ENCODE results near the gene SNX25.
A peak's percentile ranks its signal among the peaks of the same experiment; 100 is the strongest.

Gene SNX25

GRCh38 chr4:185381288-185382196 is 172.1 kb downstream of the SNX25 start:
- TF ChIP-seq CTCF (IDR thresholded peaks at IDR 0.05; ENCODE audit: low read depth, low read length), result no peak
- no peak overlapping the region for H3K4me3 ChIP-seq (replicated peaks in 1 of 2; ENCODE audit: low read depth in 2 of 2, low read length in 2 of 2)

DNA sequence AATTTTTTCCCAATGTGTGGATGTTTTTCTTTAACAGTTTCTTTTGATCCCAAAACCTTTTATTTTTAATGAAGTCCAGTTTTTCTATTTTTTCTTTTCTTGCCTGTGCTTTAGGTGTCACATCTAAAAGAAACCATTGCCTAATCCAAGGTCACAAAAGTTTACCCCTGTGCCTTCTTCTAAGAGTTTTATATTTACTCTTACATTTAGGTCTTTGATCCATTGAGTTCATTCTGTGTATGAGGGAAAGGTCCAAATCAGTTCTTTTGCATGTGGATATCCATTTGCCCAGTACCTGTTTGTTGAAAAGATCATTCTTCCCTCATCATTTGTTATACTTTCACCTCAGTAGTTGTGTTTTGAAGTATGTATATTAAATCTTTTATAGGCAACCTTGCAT is 173.4 kb downstream of the SNX25 start:
- no peak for DNase-seq (ENCODE audit: low read depth in 2 of 2)
- no peak for TF ChIP-seq CTCF (IDR thresholded peaks at IDR 0.05; ENCODE audit: low read depth, low read length)
- no peak overlapping the region for H3K4me3 ChIP-seq (replicated peaks in 1 of 2; ENCODE audit: low read depth in 2 of 2, low read length in 2 of 2)

More at GRCh38 chr4:185381288-185382196, 172.1 kb downstream of the SNX25 start:
- DNase-seq (ENCODE audit: low read depth in 2 of 2), result peak; percentile 50 to 55

DNA sequence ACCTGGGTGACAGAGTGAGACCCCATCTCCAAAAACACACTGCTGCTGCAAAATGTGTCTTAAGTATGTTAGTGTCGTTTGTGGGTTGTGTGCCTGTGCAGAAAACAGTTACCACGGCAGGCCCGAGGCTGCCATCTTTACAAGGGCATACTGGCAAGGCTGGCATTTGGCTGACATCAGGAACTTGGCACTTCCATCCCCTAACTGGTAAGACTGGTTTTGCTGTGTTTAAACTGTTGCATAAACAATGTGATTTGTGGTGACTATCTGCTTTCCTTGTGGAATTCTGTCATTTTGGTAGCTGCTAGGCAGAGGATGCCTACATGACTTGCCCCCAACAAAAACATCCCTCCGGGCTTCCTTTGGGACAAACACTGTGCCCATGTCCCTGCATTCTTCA is 174.1 kb downstream of the SNX25 start:
- TF ChIP-seq CTCF (IDR thresholded peaks at IDR 0.05; ENCODE audit: low read depth, low read length), result no peak
- H3K4me3 ChIP-seq (replicated peaks in 1 of 2; ENCODE audit: low read depth in 2 of 2, low read length in 2 of 2), result no peak overlapping the region
- no peak for DNase-seq (ENCODE audit: low read depth in 2 of 2)

- no peak for TF ChIP-seq CTCF (IDR thresholded peaks at IDR 0.05; ENCODE audit: low read depth, low read length)
- no peak overlapping the region for H3K4me3 ChIP-seq (replicated peaks in 1 of 2; ENCODE audit: low read depth in 2 of 2, low read length in 2 of 2)
- no peak for DNase-seq (ENCODE audit: low read depth in 2 of 2)
These were observed 174.7 kb downstream of the SNX25 start for GRCh38 chr4:185384061-185384460.

DNA sequence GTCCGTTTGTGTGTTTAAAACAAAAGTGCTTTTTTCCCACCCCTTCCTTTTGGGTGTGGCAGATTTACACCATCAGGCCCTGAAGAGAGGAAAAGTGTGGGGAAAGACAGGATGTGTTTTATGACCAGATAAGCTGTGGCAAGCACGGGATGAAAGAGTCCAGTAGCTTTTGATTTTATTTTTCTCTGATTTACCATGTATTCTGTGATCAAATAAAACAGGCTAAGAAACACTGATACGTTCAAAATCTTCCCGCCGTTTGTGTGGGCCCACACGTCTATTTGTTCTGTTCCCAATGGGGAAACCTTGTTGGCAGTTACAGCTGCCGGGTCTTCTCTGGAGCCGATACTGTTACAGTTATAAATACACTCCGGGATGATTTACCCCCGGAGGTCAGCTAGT is 175.5 kb downstream of the SNX25 start:
- DNase-seq (ENCODE audit: low read depth in 2 of 2), result peak; percentile 34 to 55

GRCh38 chr4:185387957-185388356 is 178.6 kb downstream of the SNX25 start:
- no peak overlapping the region for H3K4me3 ChIP-seq (replicated peaks in 1 of 2; ENCODE audit: low read depth in 2 of 2, low read length in 2 of 2)
- DNase-seq (ENCODE audit: low read depth in 2 of 2), result no peak
- no peak for TF ChIP-seq CTCF (IDR thresholded peaks at IDR 0.05; ENCODE audit: low read depth, low read length)

More for the DNA sequence above, 175.5 kb downstream of the SNX25 start:
- no peak overlapping the region for H3K4me3 ChIP-seq (replicated peaks in 1 of 2; ENCODE audit: low read depth in 2 of 2, low read length in 2 of 2)
- no peak for TF ChIP-seq CTCF (IDR thresholded peaks at IDR 0.05; ENCODE audit: low read depth, low read length)
